Cortex of kidney (tissue), 1 donor: ENCODE results near the gene AXL.
"Not testable (repeated sequence)": the region's sequence is repeated elsewhere in the genome, so short reads cannot be mapped to it uniquely, and the experiment has no call there.

Source experiments
- DNase-seq: peaks from one replicate; lab custom pipeline; 2025; lab: John Stamatoyannopoulos, UW

AXL gene

DNA sequence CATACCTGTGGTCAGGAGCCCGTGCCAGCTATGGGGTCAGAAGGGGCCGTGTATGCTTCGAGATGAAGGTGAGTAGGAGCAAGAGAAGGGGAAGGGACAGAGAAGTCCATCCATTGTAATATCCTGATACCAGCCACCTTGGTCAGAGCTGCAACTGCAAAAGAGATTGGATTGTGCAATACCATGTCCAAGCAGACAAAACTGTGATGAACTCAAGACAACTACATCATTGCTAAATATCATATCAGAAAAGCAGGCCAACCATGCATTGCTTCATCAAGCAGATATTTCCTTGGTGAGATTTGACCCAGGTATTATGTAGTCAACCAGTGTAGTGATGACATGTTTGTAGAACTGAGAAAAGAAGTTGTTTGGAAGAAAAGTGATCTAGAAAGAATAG, 57.2 kb downstream of the AXL start:
- no peak for DNase-seq

GRCh38 chr19:41278478-41278877, 59.5 kb downstream of the AXL start:
- DNase-seq, result no peak

- no peak for DNase-seq
Observed at GRCh38 chr19:41288673-41289530, 69.9 kb downstream of the AXL start.

GRCh38 chr19:41289814-41290213, 70.8 kb downstream of the AXL start:
- DNase-seq, result not testable (repeated sequence)

DNA sequence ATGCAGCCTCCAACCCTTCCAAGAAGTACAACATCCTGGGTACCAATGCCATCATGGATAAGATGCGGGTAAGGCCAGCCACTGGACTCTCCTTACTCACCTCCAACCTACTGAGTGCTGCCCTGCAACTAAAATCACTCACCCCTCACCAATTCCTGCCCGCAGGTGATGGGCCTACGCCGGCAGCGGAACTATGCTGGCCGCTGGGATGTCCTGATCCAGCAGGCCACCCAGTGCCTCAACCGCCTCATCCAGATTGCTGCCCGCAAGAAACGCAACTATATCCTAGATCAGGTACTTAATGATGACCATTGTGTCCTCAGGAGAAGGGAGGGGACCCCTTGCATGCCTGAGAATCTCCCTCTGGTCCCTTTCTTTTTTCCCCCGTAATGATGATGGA, 75.4 kb downstream of the AXL start:
- DNase-seq, result no peak

DNA sequence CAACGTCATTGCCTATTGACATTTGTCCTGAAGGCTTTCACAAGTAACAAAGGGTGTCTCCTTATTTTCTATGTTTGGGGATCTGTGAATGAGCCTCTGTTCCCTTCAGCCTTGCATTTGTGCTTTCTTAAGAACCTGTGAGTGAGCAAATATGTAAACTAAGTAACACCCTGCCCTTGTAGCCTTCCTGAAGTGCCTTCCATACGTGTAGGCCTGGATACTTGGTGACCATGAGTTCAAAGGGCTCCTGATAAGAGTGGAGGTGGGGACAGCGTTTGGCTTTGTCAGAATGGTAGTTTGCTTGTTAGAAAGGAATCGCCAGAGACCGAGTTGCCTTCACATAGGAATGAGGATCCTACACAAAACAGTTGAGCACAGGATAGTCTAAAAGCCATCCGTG, 76.5 kb downstream of the AXL start:
- DNase-seq, result no peak

GRCh38 chr19:41296433-41296871, 77.4 kb downstream of the AXL start:
- DNase-seq, result no peak

DNA sequence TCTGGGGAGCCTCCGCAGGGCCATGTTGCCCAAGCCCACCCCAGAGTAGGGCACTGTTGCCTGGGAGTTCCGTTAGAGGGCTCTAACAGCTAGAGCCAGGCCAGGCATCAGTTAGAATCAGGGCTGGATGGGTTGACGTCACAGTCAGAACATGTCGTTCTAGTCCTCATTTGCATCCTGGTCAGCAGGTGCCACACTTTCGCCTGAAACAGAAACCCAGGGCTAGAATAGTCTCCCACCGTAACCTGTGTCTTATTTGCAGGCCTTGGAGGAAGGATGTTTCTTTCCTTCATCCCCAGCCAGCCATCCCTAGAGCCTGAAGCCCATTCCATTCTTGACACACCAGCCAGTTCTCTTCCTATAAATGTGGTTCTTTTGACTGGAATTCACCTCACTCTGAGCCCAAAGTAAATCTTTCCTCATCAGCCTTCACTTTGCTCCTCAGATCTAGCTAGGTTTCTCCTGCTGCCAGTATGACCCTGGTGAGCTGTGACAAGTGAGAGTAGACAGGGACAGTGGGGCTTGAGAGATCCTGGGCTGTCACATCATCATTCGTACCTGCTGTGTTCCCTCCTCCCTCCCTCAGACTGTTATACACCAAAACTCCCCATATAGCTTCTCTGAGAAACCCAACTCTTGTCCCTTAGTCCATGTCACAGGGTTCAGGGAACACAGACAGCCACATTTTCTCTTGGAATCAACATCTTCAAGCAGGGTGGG, 78.8 kb downstream of the AXL start:
- DNase-seq, result no peak

- DNase-seq, result no peak
Observed at GRCh38 chr19:41298348-41298964, 79.4 kb downstream of the AXL start.

DNA sequence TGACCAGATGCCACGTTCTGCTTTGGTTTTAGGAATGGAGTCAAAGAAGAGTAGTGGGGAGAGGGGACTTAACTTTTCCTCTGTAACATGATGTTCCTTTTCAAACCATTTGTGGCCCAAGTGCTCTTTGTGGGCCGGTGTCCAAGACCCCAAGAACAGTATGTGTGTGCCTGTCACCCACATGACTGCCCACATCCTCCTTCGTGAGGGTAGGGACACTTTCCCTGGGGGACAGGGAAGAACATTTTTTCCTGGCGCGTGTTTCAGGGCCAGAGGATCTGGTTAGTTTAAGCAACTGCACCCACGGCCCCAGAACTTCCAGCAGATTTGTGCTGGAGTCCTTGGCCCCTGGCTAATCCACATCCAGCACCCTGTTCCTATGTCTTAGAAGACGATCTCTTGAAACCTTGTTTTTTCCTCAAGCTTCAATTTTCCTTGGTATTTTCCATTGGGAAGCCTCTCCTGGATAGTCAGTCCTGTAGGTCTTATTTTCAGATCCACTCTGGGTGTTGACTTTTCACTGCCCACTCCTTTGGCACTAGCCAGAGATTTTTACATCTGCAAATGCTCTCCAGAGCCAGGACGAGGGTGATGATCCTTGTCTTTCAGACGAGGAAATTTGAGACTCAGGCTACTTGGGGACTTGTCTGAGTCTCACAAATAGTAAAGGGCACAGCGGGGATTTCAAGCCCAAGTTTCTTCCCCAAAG, 80.2 kb downstream of the AXL start:
- no peak for DNase-seq

- no peak for DNase-seq
Observed at GRCh38 chr19:41299755-41300089, 80.7 kb downstream of the AXL start.

- DNase-seq, result no peak
Observed at GRCh38 chr19:41300555-41300954, 81.5 kb downstream of the AXL start.

- no peak for DNase-seq
Observed at GRCh38 chr19:41302624-41303351, 83.8 kb downstream of the AXL start.

DNA sequence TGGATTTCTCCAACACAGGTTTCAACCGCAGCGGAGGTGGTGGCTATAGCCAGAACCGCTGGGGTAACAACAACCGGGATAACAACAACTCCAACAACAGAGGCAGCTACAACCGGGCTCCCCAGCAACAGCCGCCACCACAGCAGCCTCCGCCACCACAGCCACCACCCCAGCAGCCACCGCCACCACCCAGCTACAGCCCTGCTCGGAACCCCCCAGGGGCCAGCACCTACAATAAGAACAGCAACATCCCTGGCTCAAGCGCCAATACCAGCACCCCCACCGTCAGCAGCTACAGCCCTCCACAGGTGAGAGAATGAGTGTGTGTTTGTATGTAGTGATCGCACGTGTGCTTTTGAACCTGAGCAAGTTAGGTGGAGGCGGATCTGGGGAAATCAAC, 84.9 kb downstream of the AXL start:
- no peak for DNase-seq

DNA sequence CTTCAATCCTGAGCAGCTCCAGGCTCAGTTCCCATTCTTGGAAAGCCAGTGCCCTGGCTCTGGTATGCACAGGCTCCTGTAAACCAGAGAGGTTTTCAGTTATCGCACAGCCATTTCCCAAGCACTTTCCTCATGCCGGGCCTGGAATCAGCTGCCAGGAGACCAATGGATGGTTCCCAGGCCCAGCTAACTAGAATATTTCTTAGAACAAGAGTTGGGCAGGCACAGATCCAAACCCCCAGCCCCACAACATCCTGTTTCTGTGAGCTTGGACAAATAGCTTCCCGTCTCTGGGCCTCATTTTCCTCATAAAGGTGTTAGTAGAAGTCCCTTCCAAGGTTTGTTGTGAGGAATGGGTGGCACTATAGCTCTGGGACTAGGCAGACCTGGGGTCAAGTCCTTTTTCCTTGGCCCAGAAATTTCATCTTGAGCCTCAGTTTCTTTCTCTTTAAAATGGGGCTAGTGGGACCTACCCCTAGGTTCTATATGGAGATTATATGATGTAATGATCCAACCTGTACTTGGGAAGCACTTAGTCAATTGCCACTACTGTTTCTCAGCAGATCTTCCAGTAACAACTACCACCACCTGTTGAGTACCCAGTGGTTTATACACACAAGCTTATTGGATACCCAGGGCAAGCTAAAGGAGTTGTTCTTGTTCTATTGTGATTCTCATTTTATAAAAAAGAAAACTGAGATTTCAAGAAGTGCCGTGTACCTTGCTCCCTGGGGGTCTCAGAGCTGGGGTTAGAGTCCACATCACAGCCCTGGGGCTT, 85.9 kb downstream of the AXL start:
- DNase-seq, result no peak

DNA sequence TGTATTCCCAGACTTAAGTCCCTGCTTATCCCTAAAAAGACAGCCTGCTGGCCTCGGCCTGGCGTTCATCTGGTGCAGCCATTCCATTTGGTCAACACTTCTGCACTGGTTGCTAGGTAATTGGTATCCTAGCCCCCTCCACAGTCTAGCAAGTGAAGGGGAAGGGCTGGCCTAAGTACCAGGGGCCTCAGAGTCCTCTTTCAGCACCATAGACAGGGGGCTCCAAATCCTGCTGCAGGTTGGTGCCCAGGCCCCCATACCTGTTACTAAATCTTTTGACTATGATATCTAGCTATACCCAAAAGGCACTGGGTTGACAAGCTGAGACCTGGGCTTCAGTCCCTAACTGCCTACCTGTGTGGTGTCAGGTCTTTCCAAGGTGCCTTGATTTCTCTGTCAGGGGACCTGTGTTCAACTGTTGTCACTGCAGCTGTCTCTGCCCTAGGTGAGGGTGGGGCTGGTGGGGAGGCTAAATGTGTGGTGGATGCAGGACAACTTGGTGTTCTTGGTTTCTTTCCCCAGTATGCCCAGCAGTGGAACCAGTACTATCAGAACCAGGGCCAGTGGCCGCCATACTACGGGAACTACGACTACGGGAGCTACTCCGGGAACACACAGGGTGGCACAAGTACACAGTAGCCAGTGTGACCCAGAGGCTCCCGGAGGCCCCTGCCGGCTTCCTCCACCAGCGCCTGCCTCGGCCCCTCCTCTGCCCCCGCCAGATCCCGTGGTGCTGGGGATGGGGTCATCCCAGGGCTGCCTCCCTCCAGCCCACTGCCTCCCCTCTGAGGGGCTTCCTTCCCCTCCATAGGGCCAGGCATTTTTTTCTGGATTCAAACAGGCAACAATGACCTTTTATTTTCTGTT, 87.1 kb downstream of the AXL start:
- DNase-seq, result no peak

DNA sequence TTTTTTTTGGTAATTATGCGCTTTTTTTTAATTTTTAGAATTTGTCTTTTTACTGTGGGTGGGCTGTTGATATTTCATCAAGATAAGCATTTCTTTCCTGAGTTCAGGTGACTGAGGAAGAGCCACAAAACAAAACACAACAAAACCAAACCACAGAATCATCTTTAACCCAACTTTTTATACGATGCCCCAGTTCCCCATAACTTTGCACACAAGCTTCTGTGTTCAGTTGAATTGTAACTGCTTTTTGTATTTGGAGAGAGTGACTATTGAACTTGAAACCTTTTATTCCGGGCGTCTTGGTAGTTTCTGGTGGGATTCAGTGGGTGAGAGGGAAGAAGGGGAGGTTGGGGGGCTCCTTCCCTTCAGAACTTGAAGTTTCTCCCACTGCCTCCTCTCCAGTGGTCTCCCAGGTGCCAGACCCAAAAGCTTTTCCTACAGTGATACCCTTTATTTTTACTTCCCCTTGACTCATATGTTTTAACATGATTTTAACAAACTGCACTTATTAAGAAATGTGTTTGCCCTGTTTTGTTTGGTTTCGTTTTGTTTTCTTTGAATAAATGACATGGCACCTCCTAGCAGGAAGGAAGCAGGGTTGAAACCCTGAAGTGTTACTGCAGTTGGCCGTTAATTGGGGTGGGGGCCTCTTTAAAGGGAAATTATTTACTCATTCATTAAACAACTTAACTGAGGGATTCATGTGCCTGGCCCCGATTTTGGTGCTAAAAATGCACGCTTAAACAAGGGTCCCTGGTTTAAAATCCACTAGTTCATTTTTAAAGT, 88.3 kb downstream of the AXL start:
- DNase-seq, result no peak

DNA sequence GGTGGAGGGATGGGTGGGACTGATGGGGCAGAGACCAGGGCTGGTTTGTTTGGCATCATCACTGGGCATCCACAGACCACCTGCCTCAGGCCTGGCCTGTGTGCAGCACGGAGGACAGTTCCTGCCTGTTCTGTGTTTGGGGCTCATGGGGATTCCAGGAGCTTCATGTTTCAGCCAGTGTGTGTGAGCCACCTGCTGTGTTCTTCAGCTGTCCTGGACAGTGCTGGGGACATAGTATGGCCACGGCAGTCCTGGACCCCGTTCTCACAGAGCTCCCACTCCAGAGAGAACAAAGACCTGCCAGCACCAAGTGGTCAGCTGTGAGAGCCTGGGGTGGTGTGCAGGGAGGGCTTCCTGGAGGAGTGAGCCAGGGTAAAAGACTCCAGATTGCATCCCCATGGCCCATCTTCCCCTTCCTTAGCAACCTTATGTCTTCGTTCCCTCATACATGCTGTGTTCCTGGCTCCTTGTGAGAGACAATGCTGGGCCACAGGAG, 89.0 kb downstream of the AXL start:
- DNase-seq, result no peak
